K562 (cell line): ENCODE data around the gene REEP6. TPM values are rescaled to one million over a fixed set of nuclear protein-coding genes. Genes with fewer than 3 reads are reported as not detected.

Experiments
- BMI1 ChIP-seq: fragments of 150-350 bp; IDR thresholded peaks from 2 replicates; pipeline ENCODE4 v1.6.1; 2014; ENCODE audit warnings: low read length
- BRD9 ChIP-seq: fragments of 450-650 bp; IDR thresholded peaks from 2 replicates; pipeline ENCODE4 v1.6.1; 2018; ENCODE audit warnings: low read depth; ENCODE audit not compliant: partially characterized antibody
- CHD1 ChIP-seq: fragments of 200-600 bp; sonication (generic); IDR thresholded peaks from one replicate; pipeline ENCODE4 v1.6.1; 2012; ENCODE audit warnings: mild to moderate bottlenecking, moderate library complexity, low read length, inconsistent platforms
- CHD2 ChIP-seq: IDR thresholded peaks from 2 replicates; pipeline ENCODE4 v1.6.1; 2011; ENCODE audit warnings: low read depth, low read length
- CXXC5 ChIP-seq: fragments of 250-450 bp; sonication (Bioruptor Pico); IDR thresholded peaks from 2 replicates; pipeline ENCODE4 v1.8.0; 2022; ENCODE audit warnings: inconsistent platforms, mild to moderate bottlenecking, moderate library complexity
- EWSR1 ChIP-seq: fragments of 450-650 bp; IDR thresholded peaks from 2 replicates; pipeline ENCODE4 v1.6.1; 2018; ENCODE audit warnings: borderline replicate concordance, mild to moderate bottlenecking, low read depth, moderate library complexity; ENCODE audit not compliant: partially characterized antibody
- GTF2F1 ChIP-seq: IDR thresholded peaks from 2 replicates; pipeline ENCODE4 v1.6.1; 2011; ENCODE audit warnings: low read depth, low read length, improper control_type of control experiment
- MAFF ChIP-seq: IDR thresholded peaks from 2 replicates; pipeline ENCODE4 v1.6.1; 2012; ENCODE audit warnings: low read length, improper control_type of control experiment
- NFYB ChIP-seq: IDR thresholded peaks from 2 replicates; pipeline ENCODE4 v1.6.1; 2011; ENCODE audit warnings: mild to moderate bottlenecking, moderate library complexity; ENCODE audit not compliant: insufficient read length; ENCODE audit errors: extremely low read depth
- SP2 ChIP-seq: IDR thresholded peaks from 2 replicates; pipeline ENCODE4 v1.6.1; 2011; ENCODE audit warnings: mild to moderate bottlenecking, low read depth, low read length, moderate library complexity; ENCODE audit not compliant: poor library complexity, severe bottlenecking; ENCODE audit errors: extremely low read depth
- SREBF2 ChIP-seq: sonication (generic); formaldehyde crosslinking; IDR thresholded peaks from 2 replicates; pipeline ENCODE4 v1.4.0; 2020; ENCODE audit warnings: mild to moderate bottlenecking, missing genetic modification reagents
- SRF ChIP-seq, 2 experiments: fragments of 250-450, 450-650 bp in 1 of 2; sonication (Bioruptor Pico) in 1 of 2; sonication (generic) in 1 of 2; formaldehyde crosslinking; IDR thresholded peaks; 2 replicates each; pipeline versions ENCODE4 v1.5.0 to v1.5.1; 2020 to 2022; ENCODE audit warnings: mild to moderate bottlenecking in 1 of 2, missing genetic modification reagents in 1 of 2
- TARDBP ChIP-seq: fragments of 450-650 bp; IDR thresholded peaks from 2 replicates; pipeline ENCODE4 v1.6.1; 2016
- TSC22D4 ChIP-seq: fragments of 450-650 bp; IDR thresholded peaks from 2 replicates; pipeline ENCODE4 v1.6.1; 2016; ENCODE audit warnings: missing genetic modification characterization, missing biosample characterization, control low read depth
- ZNF143 ChIP-seq: sonication (generic); formaldehyde crosslinking; IDR thresholded peaks from 2 replicates; pipeline ENCODE4 v1.9.0; 2022; ENCODE audit warnings: mild to moderate bottlenecking, missing genetic modification reagents
- ZNF551 ChIP-seq: fragments of 250-450 bp; sonication (Bioruptor Pico); IDR thresholded peaks from 2 replicates; pipeline ENCODE4 v1.5.0; 2021; ENCODE audit warnings: mild to moderate bottlenecking, moderate library complexity
- ZNF717 ChIP-seq: fragments of 250-450 bp; sonication (Bioruptor Pico); IDR thresholded peaks from 2 replicates; pipeline ENCODE4 v1.5.0; 2021
- polyA plus RNA-seq, 8 experiments: library from polyadenylated mRNA; depleted of rRNA in 4 of 8; stranded (reverse) in 5 of 8; unstranded in 3 of 8; fragments of >200 nt; fragmentation: Nextera tagmentation in 2 of 8; fragmentation: Illumina TruSeq in 1 of 8; extraction: Ambion mirVana in 2 of 8; extraction: Trizol in 1 of 8; gene quantifications; 2 replicates each; pipeline versions ENCODE4 v1.2.1 to v1.2.3, GENCODE V29; 2011 to 2014; ENCODE audit warnings: inconsistent platforms in 1 of 8, missing spikeins in 1 of 8
- total RNA-seq, 7 experiments: library from RNA; depleted of rRNA in 6 of 7; stranded (reverse); fragments of >200 nt in 6 of 7; fragmentation: Illumina TruSeq in 2 of 7; extraction: Trizol in 2 of 7; gene quantifications; 2 replicates each; pipeline versions ENCODE4 v1.2.1 to v1.2.3, GENCODE V29; 2011 to 2021; ENCODE audit warnings: low replicate concordance in 1 of 7
- TF ChIP-seq, protein P1 (sequence below), 2 experiments: fragments of 450-650 bp in 1 of 2; IDR thresholded peaks; 2 replicates each; pipeline ENCODE4 v1.6.1; 2011 to 2017; ENCODE audit warnings: low read depth in 2 of 2, antibody characterized with exemption in 1 of 2, borderline replicate concordance in 1 of 2, low read length in 1 of 2, mild to moderate bottlenecking in 1 of 2, mixed read lengths in 1 of 2; ENCODE audit not compliant: control insufficient read depth in 1 of 2
- TF ChIP-seq, protein P2 (sequence below): sonication (generic); formaldehyde crosslinking; IDR thresholded peaks from 2 replicates; pipeline ENCODE4 v1.8.0; 2022; ENCODE audit warnings: mild to moderate bottlenecking, low read depth, missing genetic modification reagents
- TF ChIP-seq, protein P3 (sequence below): fragments of 450-650 bp; IDR thresholded peaks from one replicate; pipeline ENCODE4 v1.6.1; 2018; ENCODE audit warnings: mild to moderate bottlenecking, moderate library complexity; ENCODE audit not compliant: partially characterized antibody

Gene REEP6
- total and polyA plus RNA-seq, 9 of the 15 experiments (the other 6 are each of a cell fraction or from before 2014, with no cell fraction given): 1.2 to 64.2 (median 12.7) TPM

DNA sequence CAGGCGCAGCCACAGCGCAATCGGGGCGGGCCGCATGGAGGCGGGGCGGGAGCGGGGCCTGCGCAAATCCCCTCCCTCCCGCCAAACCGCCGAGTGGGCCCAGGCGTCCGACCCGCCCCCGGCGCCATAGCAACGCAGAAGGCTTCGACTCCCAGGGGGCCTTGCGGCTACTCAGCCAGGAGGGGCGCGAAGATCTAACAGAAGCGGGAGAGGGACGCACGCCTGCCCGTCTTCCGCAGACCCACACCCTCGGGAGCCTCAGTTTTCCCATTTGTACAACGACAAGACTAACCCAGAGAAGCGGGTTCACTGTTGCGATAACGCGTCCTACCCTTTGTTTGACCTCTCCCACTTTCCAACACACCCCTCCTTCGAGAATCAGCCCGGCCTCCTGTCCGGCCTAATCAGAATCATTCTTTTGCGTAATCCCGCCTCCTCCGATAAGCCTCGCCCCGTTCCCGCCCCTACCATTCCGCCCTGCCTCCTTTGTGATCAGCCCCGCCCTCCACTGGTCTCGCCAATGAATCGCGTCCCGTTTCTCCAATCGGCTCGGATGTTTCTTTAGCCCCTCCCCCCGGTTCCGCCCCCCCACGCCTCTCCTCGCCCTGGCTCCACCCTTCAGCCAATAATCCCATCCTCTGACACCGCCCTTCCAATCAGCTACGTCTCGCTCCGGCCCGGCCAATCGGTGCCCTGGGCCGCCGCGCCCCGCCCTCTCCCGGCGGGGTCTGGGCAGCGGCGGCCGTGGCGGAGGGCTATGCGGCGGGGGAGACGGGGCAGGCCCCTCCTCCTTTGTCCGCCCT lies 469 bp upstream of the REEP6 start, which contains the start of gene PCSK4 (continued):
- TF ChIP-seq, protein P1, sequence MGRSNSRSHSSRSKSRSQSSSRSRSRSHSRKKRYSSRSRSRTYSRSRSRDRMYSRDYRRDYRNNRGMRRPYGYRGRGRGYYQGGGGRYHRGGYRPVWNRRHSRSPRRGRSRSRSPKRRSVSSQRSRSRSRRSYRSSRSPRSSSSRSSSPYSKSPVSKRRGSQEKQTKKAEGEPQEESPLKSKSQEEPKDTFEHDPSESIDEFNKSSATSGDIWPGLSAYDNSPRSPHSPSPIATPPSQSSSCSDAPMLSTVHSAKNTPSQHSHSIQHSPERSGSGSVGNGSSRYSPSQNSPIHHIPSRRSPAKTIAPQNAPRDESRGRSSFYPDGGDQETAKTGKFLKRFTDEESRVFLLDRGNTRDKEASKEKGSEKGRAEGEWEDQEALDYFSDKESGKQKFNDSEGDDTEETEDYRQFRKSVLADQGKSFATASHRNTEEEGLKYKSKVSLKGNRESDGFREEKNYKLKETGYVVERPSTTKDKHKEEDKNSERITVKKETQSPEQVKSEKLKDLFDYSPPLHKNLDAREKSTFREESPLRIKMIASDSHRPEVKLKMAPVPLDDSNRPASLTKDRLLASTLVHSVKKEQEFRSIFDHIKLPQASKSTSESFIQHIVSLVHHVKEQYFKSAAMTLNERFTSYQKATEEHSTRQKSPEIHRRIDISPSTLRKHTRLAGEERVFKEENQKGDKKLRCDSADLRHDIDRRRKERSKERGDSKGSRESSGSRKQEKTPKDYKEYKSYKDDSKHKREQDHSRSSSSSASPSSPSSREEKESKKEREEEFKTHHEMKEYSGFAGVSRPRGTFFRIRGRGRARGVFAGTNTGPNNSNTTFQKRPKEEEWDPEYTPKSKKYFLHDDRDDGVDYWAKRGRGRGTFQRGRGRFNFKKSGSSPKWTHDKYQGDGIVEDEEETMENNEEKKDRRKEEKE (IDR thresholded peaks at IDR 0.05; ENCODE audit: borderline replicate concordance in 1 of 2, control insufficient read depth in 1 of 2, low read depth in 2 of 2, low read length in 1 of 2): peak in 1 of 2 experiments; percentile 84; a peak in 1 of 4 replicates
- TF ChIP-seq CXXC5 (CRISPR knock-in tag) (peak; percentile 64), TARDBP (0 out of 2 replicates have a peak, but pooled peaks have one; percentile 58), EWSR1 (no peak), MAFF (no peak), BMI1 (peak; percentile 95), CHD2 (peak; percentile 72), ZNF717 (no peak), BRD9 (no peak), SP2 (peak; percentile 44), TSC22D4 (tag) (no peak), CHD1 (no peak), SRF (CRISPR knock-in tag; IDR thresholded peaks at IDR 0.05) (no peak), SREBF2 (CRISPR knock-in tag) (no peak), ZNF551 (CRISPR knock-in tag) (no peak), ZNF143 (peak; percentile 82), GTF2F1 (no peak), NFYB (peak; percentile 60)
- TF ChIP-seq, protein P2, sequence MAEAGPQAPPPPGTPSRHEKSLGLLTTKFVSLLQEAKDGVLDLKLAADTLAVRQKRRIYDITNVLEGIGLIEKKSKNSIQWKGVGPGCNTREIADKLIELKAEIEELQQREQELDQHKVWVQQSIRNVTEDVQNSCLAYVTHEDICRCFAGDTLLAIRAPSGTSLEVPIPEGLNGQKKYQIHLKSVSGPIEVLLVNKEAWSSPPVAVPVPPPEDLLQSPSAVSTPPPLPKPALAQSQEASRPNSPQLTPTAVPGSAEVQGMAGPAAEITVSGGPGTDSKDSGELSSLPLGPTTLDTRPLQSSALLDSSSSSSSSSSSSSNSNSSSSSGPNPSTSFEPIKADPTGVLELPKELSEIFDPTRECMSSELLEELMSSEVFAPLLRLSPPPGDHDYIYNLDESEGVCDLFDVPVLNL: no peak
- TF ChIP-seq, protein P3, sequence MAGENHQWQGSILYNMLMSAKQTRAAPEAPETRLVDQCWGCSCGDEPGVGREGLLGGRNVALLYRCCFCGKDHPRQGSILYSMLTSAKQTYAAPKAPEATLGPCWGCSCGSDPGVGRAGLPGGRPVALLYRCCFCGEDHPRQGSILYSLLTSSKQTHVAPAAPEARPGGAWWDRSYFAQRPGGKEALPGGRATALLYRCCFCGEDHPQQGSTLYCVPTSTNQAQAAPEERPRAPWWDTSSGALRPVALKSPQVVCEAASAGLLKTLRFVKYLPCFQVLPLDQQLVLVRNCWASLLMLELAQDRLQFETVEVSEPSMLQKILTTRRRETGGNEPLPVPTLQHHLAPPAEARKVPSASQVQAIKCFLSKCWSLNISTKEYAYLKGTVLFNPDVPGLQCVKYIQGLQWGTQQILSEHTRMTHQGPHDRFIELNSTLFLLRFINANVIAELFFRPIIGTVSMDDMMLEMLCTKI: no peak
